ENCODE results near the gene UPK3BL2.
A peak's percentile ranks its signal among the peaks of the same experiment; 100 is the strongest.
"Not testable (repeated sequence)": the region's sequence is repeated elsewhere in the genome, so short reads cannot be mapped to it uniquely, and the experiment has no call there.

Gene UPK3BL2, protein sequence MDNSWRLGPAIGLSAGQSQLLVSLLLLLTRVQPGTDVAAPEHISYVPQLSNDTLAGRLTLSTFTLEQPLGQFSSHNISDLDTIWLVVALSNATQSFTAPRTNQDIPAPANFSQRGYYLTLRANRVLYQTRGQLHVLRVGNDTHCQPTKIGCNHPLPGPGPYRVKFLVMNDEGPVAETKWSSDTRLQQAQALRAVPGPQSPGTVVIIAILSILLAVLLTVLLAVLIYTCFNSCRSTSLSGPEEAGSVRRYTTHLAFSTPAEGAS

DNA sequence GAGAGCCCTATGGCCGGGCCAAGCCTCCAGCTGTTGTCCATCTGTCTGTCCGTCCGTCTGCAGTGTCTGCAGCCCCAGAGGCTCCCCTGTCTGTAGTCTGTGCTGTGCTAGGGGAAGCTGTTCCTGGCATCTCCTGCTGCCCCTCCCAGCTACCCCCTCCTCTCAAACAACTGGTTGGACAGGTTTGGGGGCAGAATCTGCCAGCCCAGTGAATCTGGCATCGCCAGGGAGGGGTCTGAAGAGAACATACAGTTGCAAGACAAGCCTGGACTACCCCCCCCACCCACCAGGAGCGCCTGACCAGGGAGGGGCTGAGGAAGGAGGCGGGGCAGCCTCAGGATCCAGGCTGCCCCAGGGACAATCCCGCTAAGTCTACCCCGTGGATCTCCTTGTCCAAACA, at the start of gene UPK3BL2:
TSS of gene UPK3BL2 (minus strand) at position 101 of the 400 bp plus-strand sequence. CDS start at position 41, 60 bp downstream.
- not testable (repeated sequence) for DNase-seq (ENCODE audit: low read depth)

DNA sequence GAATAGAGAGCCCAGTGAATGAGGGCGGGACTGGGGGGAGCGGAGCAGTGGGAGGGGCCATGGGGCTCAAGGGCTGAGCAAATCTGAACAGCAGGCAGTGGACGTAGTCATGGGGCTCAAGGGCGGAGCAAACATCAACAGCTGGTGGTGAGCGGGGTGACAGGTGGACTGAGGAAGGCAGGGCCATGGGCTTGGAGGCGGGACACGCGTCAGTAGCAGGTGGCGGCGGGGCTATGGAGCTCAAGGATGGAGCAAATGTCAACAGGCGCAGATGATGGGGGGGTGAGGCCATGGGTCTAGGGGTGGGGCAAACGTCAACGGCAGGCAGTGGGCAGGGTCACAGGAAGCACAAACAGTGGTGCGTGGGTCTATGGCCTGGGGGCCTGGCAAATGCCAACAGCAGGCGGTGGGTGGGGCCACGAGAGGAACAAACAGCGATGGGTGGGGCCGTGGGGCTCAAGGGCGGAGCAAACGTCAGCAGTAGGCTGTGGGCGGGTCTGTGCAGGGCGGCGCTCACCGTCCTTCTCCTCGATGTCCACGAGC, 49.1 kb upstream of the UPK3BL2 start:
- peak; percentile 20 for DNase-seq (ENCODE audit: low read depth)

DNA sequence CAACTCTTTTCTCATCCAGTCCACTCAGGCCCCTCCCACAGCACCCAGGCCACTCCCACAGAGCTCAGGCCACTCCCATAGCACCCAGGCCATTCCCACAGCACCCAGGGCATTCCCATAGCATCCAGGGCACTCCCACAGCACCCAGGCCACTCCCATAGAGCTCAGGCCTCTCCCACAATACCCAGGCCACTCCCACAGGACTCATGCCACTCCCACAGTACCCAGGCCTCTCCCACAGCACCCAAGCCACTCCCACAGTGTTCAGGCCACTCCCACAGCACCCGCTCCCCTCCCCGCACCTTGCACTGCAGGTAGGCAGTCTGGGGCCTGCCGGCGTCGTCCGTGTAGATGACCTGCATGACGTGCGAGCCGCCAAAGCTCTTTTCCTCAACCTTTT, 46.4 kb upstream of the UPK3BL2 start:
- DNase-seq (ENCODE audit: low read depth) = not testable (repeated sequence)

DNA sequence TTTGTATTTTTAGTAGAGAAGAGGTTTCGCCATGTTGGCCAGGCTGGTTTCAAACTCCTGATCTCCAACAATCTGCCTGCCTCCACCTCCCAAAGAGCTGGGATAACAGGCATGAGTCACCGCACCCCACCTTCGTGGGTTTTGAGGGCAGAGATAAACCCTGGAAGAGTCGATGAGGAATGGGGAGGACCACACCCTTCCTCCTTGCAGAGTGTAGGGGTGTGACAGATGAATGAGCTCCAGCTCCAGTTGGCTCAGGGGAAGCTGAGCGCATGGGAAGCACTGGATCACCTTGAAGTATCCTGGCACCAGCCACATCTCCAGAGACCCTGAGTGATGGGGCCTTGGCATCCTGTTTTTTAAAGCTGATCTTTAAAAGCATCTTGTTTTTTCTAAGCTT, 40.0 kb upstream of the UPK3BL2 start:
- DNase-seq (ENCODE audit: low read depth) = not testable (repeated sequence)

DNA sequence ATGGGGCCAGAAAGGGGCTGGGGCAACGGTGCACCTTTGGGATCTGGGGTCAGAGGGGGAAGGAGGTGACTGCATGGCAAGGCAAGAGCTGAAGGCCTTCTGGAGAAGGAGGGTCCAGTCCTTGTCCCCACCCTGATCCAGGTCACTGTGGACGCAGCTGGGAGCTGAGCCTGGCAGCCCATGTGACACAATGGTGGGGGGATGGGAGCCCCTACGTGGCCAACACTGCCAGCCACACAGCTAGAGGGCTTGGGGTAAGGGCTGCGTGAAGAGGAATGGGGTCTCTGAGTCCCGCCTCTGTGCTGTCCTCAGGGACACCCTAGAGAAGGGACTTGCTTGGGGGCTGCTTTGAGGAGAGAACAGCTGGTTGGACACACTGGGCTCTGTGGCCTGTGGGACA, 38.2 kb upstream of the UPK3BL2 start:
- not testable (repeated sequence) for DNase-seq (ENCODE audit: low read depth)

DNA sequence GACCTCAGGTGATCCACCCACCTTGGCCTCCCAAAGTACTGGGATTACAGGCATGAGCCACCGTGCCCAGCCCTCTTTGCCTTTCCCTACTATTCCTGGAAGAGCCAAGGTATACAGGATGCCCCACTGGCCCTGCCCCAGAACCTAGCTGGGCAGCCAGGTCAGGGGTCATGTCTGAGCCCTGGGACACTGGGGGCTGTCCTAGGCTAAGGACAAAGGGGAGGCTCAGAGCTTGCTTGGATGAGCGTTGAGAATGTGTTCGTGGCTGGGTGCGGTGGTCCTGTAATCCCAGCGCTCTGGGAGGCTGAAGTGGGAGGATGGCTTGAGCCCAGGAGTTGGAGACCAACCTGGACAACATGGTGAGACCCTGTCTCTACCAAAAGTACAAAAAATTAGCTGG, 35.0 kb upstream of the UPK3BL2 start:
- not testable (repeated sequence) for DNase-seq (ENCODE audit: low read depth)

DNA sequence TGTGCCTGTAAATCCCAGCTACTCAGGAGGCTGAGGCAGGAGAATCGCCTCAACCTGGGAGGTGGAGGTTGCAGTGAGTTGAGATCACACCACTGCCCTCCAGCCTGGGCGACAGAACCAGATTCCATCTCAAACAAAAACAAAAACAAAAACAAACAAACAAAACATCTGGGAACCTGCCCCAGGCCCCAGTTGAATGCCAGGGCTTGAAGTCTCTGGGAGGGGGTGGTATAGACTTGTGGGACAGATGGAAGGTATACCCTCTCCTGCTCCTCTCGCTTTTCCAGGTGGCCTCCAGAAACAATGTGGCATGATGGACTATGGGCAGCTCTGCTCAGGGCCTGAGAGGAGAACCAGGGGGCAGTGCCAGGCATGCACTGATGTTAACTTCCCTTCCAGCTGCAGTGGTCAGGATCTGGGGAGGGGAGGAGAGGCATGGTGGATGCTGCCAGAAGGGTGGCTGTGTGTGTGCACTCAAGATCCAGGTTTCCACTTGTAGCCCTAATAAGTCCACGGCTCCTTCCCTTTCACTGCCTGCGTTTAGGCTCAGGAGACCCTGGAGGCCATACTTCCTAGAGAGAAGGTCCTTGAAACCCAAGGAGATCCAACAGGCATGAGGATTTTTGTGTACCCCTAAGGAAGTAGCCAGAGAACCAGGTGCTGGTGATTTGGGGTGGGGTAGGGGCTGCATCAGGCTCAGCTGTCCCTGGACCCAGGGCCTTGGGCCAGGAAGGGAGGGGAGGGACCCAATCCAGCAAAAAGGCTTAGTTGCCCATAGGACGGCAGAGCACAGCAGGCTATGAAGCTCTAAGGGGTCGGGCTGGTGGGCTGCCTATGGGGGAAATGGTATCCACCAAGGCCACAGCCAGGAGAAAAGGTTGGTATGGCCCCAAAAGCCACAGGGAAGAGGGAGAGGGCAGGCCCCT, 34.1 kb upstream of the UPK3BL2 start:
- DNase-seq (ENCODE audit: low read depth) = not testable (repeated sequence)

DNA sequence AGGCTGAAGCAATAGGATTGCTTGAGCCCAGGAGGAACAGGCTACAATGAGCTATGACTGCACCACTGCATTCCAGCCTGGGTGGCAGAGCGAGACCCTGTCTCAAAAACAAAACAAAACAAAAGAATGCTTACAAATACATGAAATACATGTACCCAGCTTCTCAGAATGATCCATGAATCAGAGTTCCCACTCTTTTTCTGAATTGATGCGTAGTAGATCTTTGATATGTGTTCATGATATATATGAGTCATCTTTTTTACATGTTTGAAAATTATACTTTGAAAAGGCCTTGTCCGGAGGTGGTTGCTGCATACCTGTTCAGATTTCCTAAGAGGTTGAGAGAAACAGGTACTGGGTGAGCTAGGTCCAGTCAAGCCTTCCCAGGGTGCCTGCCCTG, 32.9 kb upstream of the UPK3BL2 start:
- not testable (repeated sequence) for DNase-seq (ENCODE audit: low read depth)

DNA sequence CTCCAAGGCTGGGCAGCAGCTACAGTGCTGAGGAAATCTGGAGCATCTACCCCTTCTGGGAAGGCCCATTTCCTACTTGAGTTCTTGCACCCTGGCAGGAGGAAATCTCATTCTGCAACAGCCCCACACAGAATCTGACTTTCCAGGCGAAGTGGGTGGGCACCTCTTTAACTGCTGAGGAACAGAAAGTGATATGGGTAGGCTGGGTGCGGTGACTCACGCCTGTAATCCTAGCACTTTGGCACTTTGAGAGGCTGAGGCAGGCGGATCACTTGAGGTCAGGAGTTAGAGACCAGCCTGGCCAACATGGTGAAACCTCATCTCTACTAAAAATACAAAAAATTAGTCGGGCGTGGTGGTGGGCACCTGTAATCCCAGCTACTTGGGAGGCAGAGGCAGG, 31.1 kb upstream of the UPK3BL2 start:
- not testable (repeated sequence) for DNase-seq (ENCODE audit: low read depth)

DNA sequence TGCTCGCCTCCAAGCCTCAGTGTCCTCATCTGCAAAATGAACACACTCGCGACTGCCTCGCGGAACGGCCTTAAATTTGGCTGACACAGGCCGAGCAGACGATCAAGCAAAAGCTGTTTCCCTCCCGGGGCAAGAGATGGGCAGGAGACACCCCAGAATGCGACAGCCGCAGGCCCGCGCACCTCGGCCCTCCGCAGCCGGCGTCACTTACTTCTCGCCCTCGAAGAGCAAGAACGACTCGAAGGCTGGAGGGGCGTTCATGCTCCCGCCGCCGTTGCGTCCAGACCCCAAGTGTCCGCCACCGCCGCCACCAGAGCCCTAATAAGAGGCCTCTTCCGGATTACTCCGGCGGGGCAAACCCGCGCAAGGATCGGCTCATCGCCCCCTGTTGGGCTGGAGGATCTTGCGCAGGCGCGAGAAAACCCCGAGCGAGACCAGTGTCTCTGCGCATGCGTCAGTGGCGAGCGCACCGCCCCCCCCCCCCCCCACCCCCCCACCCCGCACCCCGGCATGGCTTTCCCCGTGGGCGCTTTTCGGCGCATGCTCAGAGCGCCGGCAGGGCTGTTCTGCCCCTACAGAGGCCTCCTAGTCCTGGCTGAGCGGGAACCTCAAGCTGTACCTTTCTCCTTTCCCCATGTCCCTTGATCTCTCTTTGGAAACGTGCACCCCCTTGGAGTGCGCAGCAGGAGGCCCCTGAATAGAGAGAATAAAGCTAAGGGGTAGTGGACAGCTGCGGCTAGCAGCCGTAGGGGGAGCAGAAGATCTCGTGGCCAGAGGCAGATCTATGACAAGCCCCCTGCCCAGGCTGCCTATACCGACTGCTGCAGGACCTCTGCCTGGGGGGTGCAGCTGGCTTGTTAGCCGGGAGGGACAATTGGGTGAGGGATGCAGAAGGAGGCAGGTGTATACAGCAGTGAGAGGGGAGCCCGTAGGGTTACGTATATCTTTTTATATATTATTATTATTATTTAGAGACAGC, 29.1 kb upstream of the UPK3BL2 start, which contains the start of gene POLR2J3:
TSS of gene POLR2J3 (minus strand) at position 323 of the 979 bp plus-strand sequence. CDS start at position 261, 62 bp downstream.
- DNase-seq (ENCODE audit: low read depth) = peak; percentile 100

DNA sequence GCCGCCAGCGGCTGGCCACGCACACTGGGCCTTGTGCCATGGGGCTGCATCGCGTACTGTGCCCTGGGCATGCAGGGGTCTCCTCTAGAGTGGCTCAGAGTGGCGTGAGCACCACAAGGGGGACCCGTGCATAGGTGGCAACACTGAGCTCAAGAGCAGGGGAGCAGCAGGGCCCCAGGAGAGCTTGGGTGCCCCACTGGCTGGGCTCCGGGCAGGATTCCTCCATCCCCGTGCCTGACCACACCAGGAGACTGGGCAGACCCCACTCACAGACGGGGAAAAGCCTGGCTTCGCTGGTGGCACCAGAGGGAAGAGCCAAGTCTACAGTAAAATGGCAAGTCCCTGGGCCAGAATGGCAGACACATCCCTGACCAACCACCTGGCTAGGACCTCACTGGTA, 25.1 kb upstream of the UPK3BL2 start:
- not testable (repeated sequence) for DNase-seq (ENCODE audit: low read depth)

DNA sequence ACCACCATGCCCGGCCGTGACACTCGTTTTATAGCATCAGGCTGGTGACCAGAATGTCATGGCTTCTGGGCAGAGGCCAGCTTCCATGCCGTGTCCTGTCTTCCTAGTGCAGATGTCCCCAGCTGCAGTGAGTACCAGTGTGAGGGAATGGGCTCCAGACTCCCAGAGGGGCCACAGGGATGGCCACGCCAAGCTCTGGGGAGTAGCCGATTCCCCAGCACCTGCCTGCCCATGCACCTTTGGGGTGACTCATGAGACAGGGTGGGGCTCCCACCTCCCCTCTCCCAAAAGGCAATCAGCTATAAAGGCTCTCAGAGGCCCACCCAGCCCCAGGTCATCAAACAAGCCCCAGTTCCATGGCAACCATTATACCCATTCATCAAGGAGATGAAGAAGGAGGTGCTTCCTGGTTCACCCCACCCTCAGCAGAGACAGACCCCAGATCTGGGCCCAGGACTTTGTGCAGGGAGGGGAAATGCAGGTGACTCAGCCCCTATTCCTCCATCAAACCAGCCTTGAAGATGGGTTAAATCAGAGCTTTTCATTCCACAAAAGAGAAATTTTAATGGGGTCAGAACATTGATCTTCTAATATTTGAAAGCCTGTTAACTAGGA, 7.4 kb upstream of the UPK3BL2 start, which contains the start of gene SPDYE2:
TSS of gene SPDYE2 (plus strand) at position 419 of the 615 bp plus-strand sequence. CDS start 2,030 bp downstream, outside the sequence.
- not testable (repeated sequence) for DNase-seq (ENCODE audit: low read depth)

DNA sequence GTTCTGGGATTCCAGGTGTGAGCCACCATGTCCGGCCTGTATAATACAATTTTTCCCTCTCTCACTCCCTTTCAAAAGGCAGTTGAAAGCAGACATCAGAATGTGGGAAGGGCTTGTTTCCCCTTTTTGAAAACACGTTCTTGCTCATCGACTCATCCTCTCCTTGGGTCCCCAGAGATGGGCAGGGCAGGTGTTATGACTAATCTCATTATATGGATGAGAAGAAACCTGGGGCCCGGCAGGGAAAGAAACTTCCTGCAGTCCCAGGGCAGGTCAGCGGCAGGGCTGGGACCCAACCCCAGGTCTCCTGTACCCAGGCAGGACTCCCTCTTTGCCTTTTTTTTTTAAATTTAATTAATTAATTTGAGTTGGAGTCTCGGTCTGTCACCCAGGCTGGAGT, 2.9 kb upstream of the UPK3BL2 start:
- DNase-seq (ENCODE audit: low read depth) = not testable (repeated sequence)

DNA sequence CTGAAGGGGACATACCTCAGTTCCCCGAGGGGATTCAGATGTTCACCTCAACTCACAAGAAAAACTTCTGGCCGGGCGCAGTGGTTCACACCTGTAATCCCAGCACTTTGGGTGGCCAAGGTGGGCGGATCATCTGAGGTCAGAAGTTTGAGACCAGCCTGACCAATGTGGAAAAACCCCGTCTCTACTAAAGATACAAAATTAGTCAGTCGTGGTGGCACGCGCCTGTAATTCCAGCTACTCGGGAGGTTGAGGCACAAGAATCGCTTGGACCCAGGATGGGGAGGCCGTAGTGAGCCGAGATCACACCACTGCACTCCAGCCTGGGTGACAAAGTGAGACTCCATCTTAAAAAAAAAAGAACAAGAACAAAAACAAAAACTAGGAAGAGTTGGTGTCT, 1.8 kb upstream of the UPK3BL2 start:
- not testable (repeated sequence) for DNase-seq (ENCODE audit: low read depth)

DNA sequence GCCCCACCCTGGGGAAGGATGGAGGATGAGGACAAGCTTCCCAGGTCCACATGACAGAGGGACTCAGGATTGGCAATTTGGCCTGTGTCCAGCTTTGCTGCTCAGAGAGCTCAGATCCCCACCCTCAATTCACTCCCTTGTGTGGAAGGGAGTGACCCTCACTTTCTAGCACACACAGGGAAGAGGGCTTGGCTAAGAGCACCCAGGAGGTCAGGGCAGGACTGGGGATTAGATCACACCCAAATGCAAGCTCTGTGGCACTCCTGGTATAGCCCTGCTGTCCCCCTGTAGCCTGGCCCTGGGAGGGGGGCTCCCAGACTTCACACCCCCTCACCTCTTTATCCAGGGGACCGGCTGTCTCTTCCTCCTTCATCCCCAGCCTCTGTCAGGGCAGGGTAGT, 876 bp upstream of the UPK3BL2 start:
- DNase-seq (ENCODE audit: low read depth) = not testable (repeated sequence)

DNA sequence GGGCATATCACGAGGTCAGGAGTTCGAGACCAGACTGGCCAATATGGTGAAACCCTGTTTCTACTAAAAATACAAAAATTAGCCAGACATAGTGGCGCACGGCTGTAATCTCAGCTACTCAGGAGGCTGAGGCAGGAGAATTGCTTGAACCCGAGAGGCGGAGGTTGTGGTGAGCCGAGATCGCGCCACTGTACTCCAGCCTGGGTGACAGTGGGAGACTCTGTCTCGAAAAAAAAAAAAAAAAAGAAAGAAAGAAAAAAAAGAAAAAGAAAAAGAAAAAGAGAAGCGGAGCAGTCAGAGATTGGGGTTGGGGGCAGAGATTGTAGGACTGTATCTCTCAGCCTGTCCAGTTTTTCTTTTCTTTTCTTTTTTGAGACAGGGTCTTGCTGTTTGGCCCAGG, 725 bp downstream of the UPK3BL2 start:
- DNase-seq (ENCODE audit: low read depth) = not testable (repeated sequence)

DNA sequence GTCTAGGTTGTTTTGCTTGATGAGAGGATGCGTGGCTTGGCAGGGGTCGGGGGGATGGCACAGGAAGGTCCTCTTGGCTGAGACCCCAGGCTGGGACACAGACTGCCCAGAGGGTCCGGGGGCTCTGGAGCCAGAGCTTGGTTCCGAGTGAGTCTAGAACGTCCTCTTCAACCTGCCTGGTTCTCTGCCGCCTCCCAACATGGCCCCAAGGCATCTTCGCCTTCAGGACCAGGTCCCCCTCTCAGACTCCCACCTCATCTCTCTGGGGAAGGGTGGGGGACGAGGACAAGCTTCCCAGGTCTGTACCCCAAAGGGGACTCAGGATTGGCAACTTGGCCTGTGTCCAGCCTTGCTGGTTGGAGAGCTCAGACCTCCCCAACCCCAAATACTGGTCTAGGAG, 1.4 kb downstream of the UPK3BL2 start:
- not testable (repeated sequence) for DNase-seq (ENCODE audit: low read depth)

DNA sequence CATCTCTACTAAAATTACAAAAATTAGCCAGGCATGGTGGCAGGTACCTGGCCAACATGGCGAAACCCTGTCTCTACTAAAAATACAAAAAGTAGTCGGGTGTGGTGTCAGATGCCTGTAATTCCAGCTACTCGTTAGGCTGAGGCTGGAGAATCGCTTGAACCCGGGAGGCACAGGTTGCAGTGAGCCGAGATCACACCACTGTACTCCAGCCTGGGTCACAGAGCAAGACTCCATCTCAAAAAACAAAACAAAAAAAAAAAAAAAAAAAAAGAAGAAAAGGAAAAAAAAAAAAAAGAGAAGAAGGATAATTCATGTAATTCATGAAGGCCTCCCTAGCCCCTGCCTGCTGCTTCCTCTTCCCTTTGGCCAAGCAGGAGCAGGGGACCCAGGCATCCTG, 2.9 kb downstream of the UPK3BL2 start:
- DNase-seq (ENCODE audit: low read depth) = not testable (repeated sequence)

DNA sequence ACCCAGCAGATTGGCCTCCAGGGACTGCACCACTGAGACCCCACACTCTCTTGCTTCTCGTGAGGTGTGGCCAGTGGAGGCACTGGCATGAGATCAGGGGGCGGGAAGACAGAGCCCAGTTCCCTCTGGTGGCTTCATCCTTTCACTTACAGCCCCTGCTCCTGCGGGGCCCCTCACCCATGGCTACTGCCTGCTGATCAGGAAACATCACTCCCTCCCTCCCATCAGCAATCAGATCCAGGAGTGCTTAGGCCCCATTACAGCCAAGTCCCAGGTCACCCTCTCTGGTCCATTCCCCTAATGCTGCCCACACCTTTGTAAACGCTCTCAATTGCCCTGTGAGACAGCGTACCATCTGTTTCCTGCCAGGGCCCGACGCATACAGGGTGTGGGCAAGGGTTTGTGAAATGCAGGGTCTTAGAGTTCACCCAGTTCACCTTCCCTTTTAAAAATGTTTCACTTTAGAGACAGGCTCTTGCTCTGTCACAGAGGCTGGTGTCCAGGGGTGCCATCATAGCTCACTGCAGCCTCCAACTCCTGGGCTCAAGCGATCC, 8.4 kb downstream of the UPK3BL2 start:
- not testable (repeated sequence) for DNase-seq (ENCODE audit: low read depth)

DNA sequence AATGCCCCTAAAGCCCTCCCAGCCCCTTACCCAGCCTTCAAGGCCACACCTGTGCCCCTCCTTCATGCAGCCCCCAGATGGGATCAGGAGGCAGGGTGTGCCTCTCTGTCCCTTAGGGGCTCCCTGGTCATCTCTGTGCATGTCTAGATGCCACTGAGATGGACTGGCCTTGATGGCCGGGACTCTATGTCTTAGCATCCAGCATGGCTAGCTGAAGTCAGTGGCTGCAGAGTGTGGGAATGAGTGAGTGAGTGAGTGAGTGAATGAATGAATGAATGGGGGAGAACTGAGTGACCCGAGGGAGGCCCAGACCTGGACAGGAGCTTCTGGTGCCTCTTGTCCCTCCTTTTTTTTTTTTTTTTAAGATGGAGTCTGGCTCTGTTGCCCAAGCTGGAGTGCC, 11.4 kb downstream of the UPK3BL2 start:
- DNase-seq (ENCODE audit: low read depth) = not testable (repeated sequence)

Measured in activated T-cell treated with anti-CD3 and anti-CD28 coated beads for 48 hours (primary cell).